ENCODE measurements around the gene CUL1.

The CUL1 gene

GRCh38 chr7:148699024-148699781 lies 500 bp downstream of the CUL1 start:
- Histone ChIP-seq H3K9ac (peak overlapping the region; percentile 96), H2AFZ (ENCODE audit: low read depth) (no peak overlapping the region)

GRCh38 chr7:148699782-148700629 lies 1.3 kb downstream of the CUL1 start:
- Histone ChIP-seq H3K27ac (peak overlapping the region; percentile 92), H3K36me3 (ENCODE audit: insufficient read depth) (no peaks in the 10 kb centered on the region), H4K20me1 (ENCODE audit: insufficient read depth) (peaks cover 42% of the 10 kb centered on the region), H2AFZ (ENCODE audit: low read depth) (no peak overlapping the region), H3K4me3 (IDR thresholded peaks at IDR 0.05; ENCODE audit: insufficient read depth, low read depth, low read length) (no peak overlapping the region), H3K79me2 (ENCODE audit: insufficient read depth, low read depth) (peaks cover 82% of the 10 kb centered on the region), H3K27me3 (ENCODE audit: insufficient read depth, low read depth) (no peaks in the 10 kb centered on the region), H3K4me2 (peak overlapping the region; percentile 76), H3K9ac (peak overlapping the region; percentile 96), H3K4me1 (ENCODE audit: low read depth, poor library complexity, severe bottlenecking) (peaks cover 56% of the 10 kb centered on the region)
- TF ChIP-seq, protein P1, sequence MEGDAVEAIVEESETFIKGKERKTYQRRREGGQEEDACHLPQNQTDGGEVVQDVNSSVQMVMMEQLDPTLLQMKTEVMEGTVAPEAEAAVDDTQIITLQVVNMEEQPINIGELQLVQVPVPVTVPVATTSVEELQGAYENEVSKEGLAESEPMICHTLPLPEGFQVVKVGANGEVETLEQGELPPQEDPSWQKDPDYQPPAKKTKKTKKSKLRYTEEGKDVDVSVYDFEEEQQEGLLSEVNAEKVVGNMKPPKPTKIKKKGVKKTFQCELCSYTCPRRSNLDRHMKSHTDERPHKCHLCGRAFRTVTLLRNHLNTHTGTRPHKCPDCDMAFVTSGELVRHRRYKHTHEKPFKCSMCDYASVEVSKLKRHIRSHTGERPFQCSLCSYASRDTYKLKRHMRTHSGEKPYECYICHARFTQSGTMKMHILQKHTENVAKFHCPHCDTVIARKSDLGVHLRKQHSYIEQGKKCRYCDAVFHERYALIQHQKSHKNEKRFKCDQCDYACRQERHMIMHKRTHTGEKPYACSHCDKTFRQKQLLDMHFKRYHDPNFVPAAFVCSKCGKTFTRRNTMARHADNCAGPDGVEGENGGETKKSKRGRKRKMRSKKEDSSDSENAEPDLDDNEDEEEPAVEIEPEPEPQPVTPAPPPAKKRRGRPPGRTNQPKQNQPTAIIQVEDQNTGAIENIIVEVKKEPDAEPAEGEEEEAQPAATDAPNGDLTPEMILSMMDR (conservative IDR thresholded peaks at IDR 0.05; ENCODE audit: low read depth, low read length): no peak

More at GRCh38 chr7:148699024-148699781, 500 bp downstream of the CUL1 start:
- Histone ChIP-seq H3K27me3 (ENCODE audit: insufficient read depth, low read depth) (no peaks in the 10 kb centered on the region), H3K79me2 (ENCODE audit: insufficient read depth, low read depth) (peaks cover 74% of the 10 kb centered on the region), H4K20me1 (ENCODE audit: insufficient read depth) (peaks cover 34% of the 10 kb centered on the region), H3K4me3 (IDR thresholded peaks at IDR 0.05; ENCODE audit: insufficient read depth, low read depth, low read length) (no peak overlapping the region), H3K4me2 (peak overlapping the region; percentile 76), H3K36me3 (ENCODE audit: insufficient read depth) (no peaks in the 10 kb centered on the region), H3K4me1 (ENCODE audit: low read depth, poor library complexity, severe bottlenecking) (peaks cover 48% of the 10 kb centered on the region), H3K27ac (peak overlapping the region; percentile 92)
- TF ChIP-seq, protein P1 (conservative IDR thresholded peaks at IDR 0.05; ENCODE audit: low read depth, low read length): no peak

DNA sequence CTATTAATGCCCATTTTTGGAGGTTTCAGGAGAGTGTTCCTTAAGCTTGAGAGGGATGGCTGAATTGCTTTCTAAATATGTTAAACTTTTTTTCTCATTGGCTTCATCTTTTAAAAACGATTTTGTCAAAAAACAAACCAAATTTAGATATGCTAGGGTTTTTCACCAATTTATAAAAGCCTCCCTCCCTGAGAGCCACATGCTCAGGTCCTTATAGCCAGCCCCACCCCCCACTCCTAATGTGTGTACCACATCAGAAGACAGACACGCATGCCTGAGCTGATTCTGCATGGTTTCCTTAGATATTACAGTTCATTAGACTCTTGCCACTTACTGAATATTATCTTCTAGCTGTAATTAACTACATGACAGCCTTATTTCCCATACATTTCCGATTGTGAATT lies 2.0 kb downstream of the CUL1 start:
- Histone ChIP-seq H4K20me1 (ENCODE audit: insufficient read depth) (peaks cover 48% of the 10 kb centered on the region), H3K79me2 (ENCODE audit: insufficient read depth, low read depth) (peaks cover 89% of the 10 kb centered on the region), H3K9ac (peak overlapping the region; percentile 96), H3K27ac (peak overlapping the region; percentile 92), H3K4me1 (ENCODE audit: low read depth, poor library complexity, severe bottlenecking) (peaks cover 63% of the 10 kb centered on the region), H3K36me3 (ENCODE audit: insufficient read depth) (no peaks in the 10 kb centered on the region), H3K4me3 (IDR thresholded peaks at IDR 0.05; ENCODE audit: insufficient read depth, low read depth, low read length) (no peak overlapping the region), H3K4me2 (peak overlapping the region; percentile 76), H2AFZ (ENCODE audit: low read depth) (no peak overlapping the region), H3K27me3 (ENCODE audit: insufficient read depth, low read depth) (no peaks in the 10 kb centered on the region)
- TF ChIP-seq, protein P1 (conservative IDR thresholded peaks at IDR 0.05; ENCODE audit: low read depth, low read length): no peak

DNA sequence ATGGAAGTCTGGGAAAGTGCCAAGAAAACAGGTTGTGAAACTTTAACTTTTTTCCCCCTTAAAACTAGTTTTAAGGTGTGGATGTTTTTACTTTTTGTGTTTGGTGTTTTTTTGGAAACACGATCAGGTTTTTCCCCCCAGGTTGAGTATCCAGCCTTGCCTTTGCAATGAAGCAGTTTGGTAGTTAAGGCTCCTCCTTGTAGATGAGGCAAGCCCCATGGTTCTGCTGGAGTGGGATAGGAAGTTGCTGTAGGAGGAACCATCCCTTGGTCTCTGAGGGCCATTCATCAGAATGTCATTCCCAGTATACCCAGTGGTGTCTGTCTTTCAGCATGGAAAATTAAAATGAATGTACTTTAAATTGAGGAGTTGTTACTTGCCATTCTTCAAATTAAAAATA lies 2.7 kb downstream of the CUL1 start:
- Histone ChIP-seq H3K4me1 (ENCODE audit: low read depth, poor library complexity, severe bottlenecking) (peaks cover 69% of the 10 kb centered on the region), H3K36me3 (ENCODE audit: insufficient read depth) (no peaks in the 10 kb centered on the region), H3K27me3 (ENCODE audit: insufficient read depth, low read depth) (no peaks in the 10 kb centered on the region), H3K4me2 (peak overlapping the region; percentile 76), H3K4me3 (IDR thresholded peaks at IDR 0.05; ENCODE audit: insufficient read depth, low read depth, low read length) (no peak overlapping the region), H4K20me1 (ENCODE audit: insufficient read depth) (peaks cover 55% of the 10 kb centered on the region), H3K79me2 (ENCODE audit: insufficient read depth, low read depth) (peaks cover 94% of the 10 kb centered on the region), H3K9ac (peak overlapping the region; percentile 96; the same call in 1 of the 2 replicates), H2AFZ (ENCODE audit: low read depth) (no peak overlapping the region), H3K27ac (peak overlapping the region; percentile 92; the same call in 1 of the 2 replicates)
- TF ChIP-seq, protein P1 (conservative IDR thresholded peaks at IDR 0.05; ENCODE audit: low read depth, low read length): no peak

Data from KMS-11 (cell line).